ENCODE measurements around the gene C6orf132. TPM values are rescaled to one million over a fixed set of nuclear protein-coding genes. Genes with fewer than 3 reads are reported as not detected.

C6orf132 gene
- total RNA-seq (2022; extraction: Qiagen RNA extraction) = 3.4 to 4.0 TPM (median 3.9 TPM) in 5 replicates

GRCh38 chr6:42142118-42142835, at the start of gene C6orf132:
Gene C6orf132, minus strand, starts transcription at chr6:42142620. Its CDS starts 176 bp downstream, at chr6:42142444.

GRCh38 chr6:42173101-42173500, 30.7 kb upstream of the C6orf132 start, which contains the start of gene GUCA1A:
Gene GUCA1A, plus strand, starts transcription at chr6:42173364. Its CDS starts 250 bp downstream, at chr6:42173614.

Other genes with a start within 250 kb of the C6orf132 start
- 0.90 to 1.2 TPM (median 1.1 TPM) in 5 replicates for gene USP49, start 247.2 kb downstream of the C6orf132 start, total RNA-seq (2022; extraction: Qiagen RNA extraction)
- gene MED20, start 221.5 kb downstream of the C6orf132 start, total RNA-seq (2022; extraction: Qiagen RNA extraction) = 11.8 to 18.5 TPM (median 14.9 TPM) in 5 replicates
- gene BYSL, start 221.1 kb downstream of the C6orf132 start, total RNA-seq (2022; extraction: Qiagen RNA extraction) = 37.0 to 47.6 TPM (median 39.2 TPM) in 5 replicates
- 113 to 169 TPM (median 147 TPM) in 5 replicates for gene CCND3, start 200.8 kb downstream of the C6orf132 start, total RNA-seq (2022; extraction: Qiagen RNA extraction)
- gene TAF8, start 92.1 kb downstream of the C6orf132 start, total RNA-seq (2022; extraction: Qiagen RNA extraction) = 12.1 to 15.7 TPM (median 13.5 TPM) in 5 replicates
- not detected in 5 replicates for gene GUCA1A, start 30.7 kb upstream of the C6orf132 start, total RNA-seq (2022; extraction: Qiagen RNA extraction)
- gene GUCA1B, start 52.3 kb upstream of the C6orf132 start, total RNA-seq (2022; extraction: Qiagen RNA extraction) = 0.24 to 0.65 TPM (median 0.43 TPM) in 5 replicates
- 31.3 to 37.4 TPM (median 33.7 TPM) in 5 replicates for gene MRPS10, start 75.2 kb upstream of the C6orf132 start, total RNA-seq (2022; extraction: Qiagen RNA extraction)

Measured in A549 treated with AZD2906 at 1 μM for 4 hours (cell line).